GM12878 (cell line): Measurements from ENCODE around the gene PPP1R36.

Source experiments
- EP300 ChIP-seq, 2 experiments: fragments of 150-350 bp in 1 of 2; IDR thresholded peaks; 2 replicates each; pipeline ENCODE4 v1.6.1; 2011 to 2012; ENCODE audit warnings: low read depth in 2 of 2, low read length in 2 of 2, borderline replicate concordance in 1 of 2, improper control_type of control experiment in 1 of 2, inconsistent platforms in 1 of 2; ENCODE audit not compliant: control insufficient read depth in 1 of 2
- NR2C2 ChIP-seq: IDR thresholded peaks from 2 replicates; pipeline ENCODE4 v1.6.1; 2011; ENCODE audit warnings: borderline replicate concordance, low read depth; ENCODE audit not compliant: control insufficient read depth, insufficient read length
- POLR2AphosphoS2 ChIP-seq: IDR thresholded peaks from 2 replicates; pipeline ENCODE4 v1.6.1; 2011; ENCODE audit warnings: low read depth, mild to moderate bottlenecking, low read length, improper control_type of control experiment, moderate library complexity
- RB1 ChIP-seq: fragments of 450-650 bp; formaldehyde crosslinking; IDR thresholded peaks from 2 replicates; pipeline ENCODE4 v1.6.1; 2017; ENCODE audit warnings: mild to moderate bottlenecking, borderline replicate concordance
- SP1 ChIP-seq: IDR thresholded peaks from one replicate; pipeline ENCODE4 v1.6.1; 2011; ENCODE audit warnings: low read depth, low read length
- STAT1 ChIP-seq: fragments of 450-650 bp; conservative IDR thresholded peaks from 2 replicates; pipeline ENCODE4 v1.6.1; 2014; ENCODE audit warnings: antibody characterized with exemption, mild to moderate bottlenecking
- TAF1 ChIP-seq: IDR thresholded peaks from 2 replicates; pipeline ENCODE4 v1.6.1; 2011; ENCODE audit warnings: mild to moderate bottlenecking, low read depth, low read length, borderline replicate concordance
- ZNF622 ChIP-seq: fragments of 450-650 bp; IDR thresholded peaks from 2 replicates; pipeline ENCODE4 v1.6.1; 2017; ENCODE audit warnings: mild to moderate bottlenecking, inconsistent platforms
- TF ChIP-seq, protein P1 (sequence below), 3 experiments: IDR thresholded peaks in 2 of 3; conservative IDR thresholded peaks in 1 of 3; 2 replicates each; pipeline ENCODE4 v1.5.1; 2011; ENCODE audit warnings: low read depth in 3 of 3, low read length in 3 of 3, mild to moderate bottlenecking in 3 of 3, control low read depth in 2 of 3, moderate library complexity in 2 of 3, inconsistent platforms in 1 of 3, mixed read lengths in 1 of 3; ENCODE audit not compliant: control insufficient read depth in 2 of 3, insufficient read depth in 1 of 3; ENCODE audit errors: extremely low read depth in 1 of 3

DNA sequence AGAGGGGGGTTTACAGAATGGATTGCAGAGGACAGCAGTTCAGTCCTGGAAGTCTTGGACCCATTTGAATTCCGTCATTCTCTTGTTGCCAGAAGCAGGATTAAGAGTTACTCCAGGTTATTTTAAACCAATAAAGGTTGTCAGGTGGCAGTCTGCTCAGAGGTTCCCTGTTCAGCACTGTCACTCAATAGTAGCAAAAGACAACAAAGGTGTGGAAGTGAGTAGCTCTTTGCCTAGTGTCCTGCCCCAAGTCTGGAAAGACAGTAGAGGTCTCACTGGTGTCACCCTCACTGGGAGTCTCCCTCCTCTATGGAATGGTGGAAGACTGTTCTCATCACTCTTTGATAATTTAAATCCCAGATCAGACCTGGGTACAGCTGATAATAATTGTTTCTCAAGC lies 81.0 kb downstream of the PPP1R36 start:
- TF ChIP-seq ZNF622 (no peak), NR2C2 (no peak), SP1 (no peak), EP300 (IDR thresholded peaks at IDR 0.05; ENCODE audit: borderline replicate concordance in 1 of 2, control insufficient read depth in 1 of 2, low read depth in 2 of 2, low read length in 2 of 2) (no peak), TAF1 (no peak), POLR2AphosphoS2 (no peak), RB1 (no peak), STAT1 (no peak)
- TF ChIP-seq, protein P1, sequence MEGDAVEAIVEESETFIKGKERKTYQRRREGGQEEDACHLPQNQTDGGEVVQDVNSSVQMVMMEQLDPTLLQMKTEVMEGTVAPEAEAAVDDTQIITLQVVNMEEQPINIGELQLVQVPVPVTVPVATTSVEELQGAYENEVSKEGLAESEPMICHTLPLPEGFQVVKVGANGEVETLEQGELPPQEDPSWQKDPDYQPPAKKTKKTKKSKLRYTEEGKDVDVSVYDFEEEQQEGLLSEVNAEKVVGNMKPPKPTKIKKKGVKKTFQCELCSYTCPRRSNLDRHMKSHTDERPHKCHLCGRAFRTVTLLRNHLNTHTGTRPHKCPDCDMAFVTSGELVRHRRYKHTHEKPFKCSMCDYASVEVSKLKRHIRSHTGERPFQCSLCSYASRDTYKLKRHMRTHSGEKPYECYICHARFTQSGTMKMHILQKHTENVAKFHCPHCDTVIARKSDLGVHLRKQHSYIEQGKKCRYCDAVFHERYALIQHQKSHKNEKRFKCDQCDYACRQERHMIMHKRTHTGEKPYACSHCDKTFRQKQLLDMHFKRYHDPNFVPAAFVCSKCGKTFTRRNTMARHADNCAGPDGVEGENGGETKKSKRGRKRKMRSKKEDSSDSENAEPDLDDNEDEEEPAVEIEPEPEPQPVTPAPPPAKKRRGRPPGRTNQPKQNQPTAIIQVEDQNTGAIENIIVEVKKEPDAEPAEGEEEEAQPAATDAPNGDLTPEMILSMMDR (IDR thresholded peaks at IDR 0.05 in 2 of 3, conservative IDR thresholded peaks at IDR 0.05 in 1 of 3; ENCODE audit: control insufficient read depth in 2 of 3, extremely low read depth in 1 of 3, insufficient read depth in 1 of 3, low read depth in 3 of 3, low read length in 3 of 3), result no peak
